ENCODE data around the gene CRIP1. TPM values are rescaled to one million over a fixed set of nuclear protein-coding genes. Genes with fewer than 3 reads are reported as not detected.

Gene CRIP1
- polyA plus RNA-seq, 3 donors = 688 to 2,084 (median 1,032) TPM

- H4K20me1 ChIP-seq (ENCODE audit: insufficient read depth, low read length) = peaks cover 7% of the 10 kb centered on the region
- peak overlapping the region in 1 of 7 donors; percentile 25 for H3K27ac Mint-ChIP-seq
- H3K36me3 Mint-ChIP-seq = peaks cover 0 to 7% of the 10 kb centered on the region in 2 donors
- WGBS (ENCODE audit: insufficient coverage) = 10% methylated on average over 46 of the region's 56 CpGs
- H3K9ac ChIP-seq (ENCODE audit: insufficient read depth, low read length, poor library complexity, severe bottlenecking) = no peak overlapping the region
- no peak overlapping the region for H3K4me3 ChIP-seq (replicated peaks in 1 of 3; ENCODE audit: low read depth in 2 of 3, low read length in 3 of 3)
- intact Hi-C loops (cut with micrococcal nuclease) = no loop called here
- no peaks in the 10 kb centered on the region for H3K79me2 ChIP-seq (ENCODE audit: insufficient read depth, low read length)
- no peaks in the 10 kb centered on the region for H3K36me3 ChIP-seq (replicated peaks in 1 of 2; ENCODE audit: control insufficient read depth in 1 of 2, insufficient read depth in 2 of 2, low read length in 2 of 2)
- H3K27me3 ChIP-seq (ENCODE audit: control insufficient read depth in 2 of 2, insufficient read depth in 2 of 2, low read length in 2 of 2) = peaks cover 26 to 63% of the 10 kb centered on the region in 2 donors
- no peak overlapping the region for H3K4me2 ChIP-seq (replicated peaks; ENCODE audit: extremely low read depth, low read length, poor library complexity, severe bottlenecking)
- TF ChIP-seq CTCF (IDR thresholded peaks at IDR 0.05) = no peak
- H3K4me1 Mint-ChIP-seq = peaks cover 43% of the 10 kb centered on the region
- H3K27me3 Mint-ChIP-seq (ENCODE audit: low read depth in 3 of 3) = peaks cover 47 to 80% (median 55%) of the 10 kb centered on the region in 3 donors
- no peak overlapping the region for H2AFZ ChIP-seq (ENCODE audit: insufficient read depth, low read depth, low read length, poor library complexity, severe bottlenecking)
- H3K4me1 ChIP-seq (ENCODE audit: control insufficient read depth in 1 of 2, insufficient read depth in 2 of 2, low read length in 2 of 2) = peaks cover 43 to 58% of the 10 kb centered on the region in 2 donors
- H3K9me3 ChIP-seq (replicated peaks in 1 of 2; ENCODE audit: control insufficient read depth in 1 of 2, insufficient read depth in 1 of 2, low read length in 2 of 2) = peaks cover 9 to 27% of the 10 kb centered on the region in 2 donors
- DNase-seq = peak in 1 of 3 donors; percentile 36
- H3K4me3 Mint-ChIP-seq = peak overlapping the region in 1 of 2 donors; percentile 78
- no peak overlapping the region for H3K27ac ChIP-seq (ENCODE audit: low read depth in 1 of 2, low read length in 2 of 2)
- peaks cover 5 to 23% (median 15%) of the 10 kb centered on the region in 7 donors for H3K9me3 Mint-ChIP-seq
Measured at GRCh38 chr14:105477660-105478397, 8.9 kb upstream of the CRIP1 start.

- 39% methylated on average over 37 of the region's 81 CpGs for WGBS (ENCODE audit: insufficient coverage)
Measured at GRCh38 chr14:105478398-105479251, 8.1 kb upstream of the CRIP1 start.

More at GRCh38 chr14:105478398-105479251, 8.1 kb upstream of the CRIP1 start:
- Histone ChIP-seq H4K20me1 (ENCODE audit: insufficient read depth, low read length) (peaks cover 7% of the 10 kb centered on the region), H3K27me3 (ENCODE audit: control insufficient read depth in 2 of 2, insufficient read depth in 2 of 2, low read length in 2 of 2) (peaks cover 23 to 62% of the 10 kb centered on the region in 2 donors), H3K4me2 (replicated peaks; ENCODE audit: extremely low read depth, low read length, poor library complexity, severe bottlenecking) (no peak overlapping the region), H3K36me3 (replicated peaks in 1 of 2; ENCODE audit: control insufficient read depth in 1 of 2, insufficient read depth in 2 of 2, low read length in 2 of 2) (no peaks in the 10 kb centered on the region), H2AFZ (ENCODE audit: insufficient read depth, low read depth, low read length, poor library complexity, severe bottlenecking) (no peak overlapping the region), H3K27ac (ENCODE audit: low read depth in 1 of 2, low read length in 2 of 2) (no peak overlapping the region), H3K9ac (ENCODE audit: insufficient read depth, low read length, poor library complexity, severe bottlenecking) (no peak overlapping the region), H3K4me1 (ENCODE audit: control insufficient read depth in 1 of 2, insufficient read depth in 2 of 2, low read length in 2 of 2) (peaks cover 44 to 59% of the 10 kb centered on the region in 2 donors), H3K79me2 (ENCODE audit: insufficient read depth, low read length) (no peaks in the 10 kb centered on the region), H3K9me3 (replicated peaks in 1 of 2; ENCODE audit: control insufficient read depth in 1 of 2, insufficient read depth in 1 of 2, low read length in 2 of 2) (peaks cover 9 to 27% of the 10 kb centered on the region in 2 donors), H3K4me3 (replicated peaks in 1 of 3; ENCODE audit: low read depth in 2 of 3, low read length in 3 of 3) (no peak overlapping the region)
- no peak for DNase-seq
- H3K36me3 Mint-ChIP-seq = peaks cover 0 to 7% of the 10 kb centered on the region in 2 donors
- intact Hi-C loops (cut with micrococcal nuclease) = no loop called here
- H3K27me3 Mint-ChIP-seq (ENCODE audit: low read depth in 3 of 3) = peaks cover 44 to 80% (median 55%) of the 10 kb centered on the region in 3 donors
- peak overlapping the region in 1 of 2 donors; percentile 88 for H3K4me3 Mint-ChIP-seq
- no peak for TF ChIP-seq CTCF (IDR thresholded peaks at IDR 0.05)
- no peak overlapping the region for H3K27ac Mint-ChIP-seq
- peaks cover 40% of the 10 kb centered on the region for H3K4me1 Mint-ChIP-seq
- H3K9me3 Mint-ChIP-seq = peaks cover 5 to 23% (median 15%) of the 10 kb centered on the region in 7 donors

All from CD14-positive monocyte (primary cell).